ENCODE measurements around the gene HDGFL3.

DNA sequence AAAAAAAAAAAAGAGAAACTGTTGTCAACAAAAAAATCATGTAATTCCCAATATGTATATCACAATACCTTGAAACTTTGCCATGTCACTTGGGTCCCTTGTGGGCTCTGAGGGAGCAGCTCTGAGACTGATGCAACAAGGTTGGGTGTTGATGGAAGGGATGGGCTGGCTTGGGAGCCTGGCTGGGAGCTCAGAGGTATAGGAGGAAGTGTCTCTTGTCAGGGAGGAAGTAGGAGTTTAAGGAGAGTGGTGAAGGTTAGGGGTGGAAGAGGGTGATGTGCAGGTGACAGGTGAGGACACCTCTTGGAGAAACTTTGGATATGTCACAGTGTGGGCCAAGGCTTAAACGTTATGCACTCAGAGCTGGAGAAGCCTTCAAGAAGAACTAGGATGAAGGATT lies 102.2 kb downstream of the HDGFL3 start:
- TF ChIP-seq ZNF350 (tag by site-specific recombination; IDR thresholded peaks at IDR 0.05) (no peak), MYNN (tag by site-specific recombination; IDR thresholded peaks at IDR 0.05; ENCODE audit: borderline replicate concordance) (no peak), ZNF544 (tag by site-specific recombination; IDR thresholded peaks at IDR 0.05) (no peak)
